Dedifferentiated amniotic fluid mesenchymal stem cell (primary cell): ENCODE results near the gene ALK.
"Not testable (repeated sequence)": the region's sequence is repeated elsewhere in the genome, so short reads cannot be mapped to it uniquely, and the experiment has no call there.

Source experiments
- DNase-seq: peaks from one replicate; pipeline ENCODE4 v3.0.0-alpha.2; 2016; ENCODE audit errors: extremely low spot score

Gene ALK

GRCh38 chr2:29247336-29247914, 674.0 kb downstream of the ALK start:
- no peak for DNase-seq

GRCh38 chr2:29246383-29247300, 674.7 kb downstream of the ALK start:
- no peak for DNase-seq

GRCh38 chr2:29245742-29246382, 675.5 kb downstream of the ALK start:
- no peak for DNase-seq

GRCh38 chr2:29245035-29245741, 676.2 kb downstream of the ALK start:
- DNase-seq = not testable (repeated sequence)

- no peak for DNase-seq
These were observed 678.6 kb downstream of the ALK start for GRCh38 chr2:29242621-29243375.

GRCh38 chr2:29241955-29242565, 679.3 kb downstream of the ALK start:
- DNase-seq = no peak

GRCh38 chr2:29241341-29241740, 680.0 kb downstream of the ALK start:
- DNase-seq = no peak

GRCh38 chr2:29240601-29241000, 680.8 kb downstream of the ALK start:
- DNase-seq = no peak

GRCh38 chr2:29239209-29239960, 682.0 kb downstream of the ALK start:
- no peak for DNase-seq

GRCh38 chr2:29238497-29238896, 682.9 kb downstream of the ALK start:
- no peak for DNase-seq

GRCh38 chr2:29236074-29236473, 685.3 kb downstream of the ALK start:
- no peak for DNase-seq

- no peak for DNase-seq
These were observed 686.0 kb downstream of the ALK start for GRCh38 chr2:29235411-29235810.

- no peak for DNase-seq
These were observed 688.0 kb downstream of the ALK start for GRCh38 chr2:29233428-29233827.

GRCh38 chr2:29232041-29232440, 689.3 kb downstream of the ALK start:
- no peak for DNase-seq

- no peak for DNase-seq
These were observed 691.7 kb downstream of the ALK start for GRCh38 chr2:29229640-29230039.

GRCh38 chr2:29228947-29229346, 692.4 kb downstream of the ALK start:
- DNase-seq = no peak

GRCh38 chr2:29227935-29228675, 693.3 kb downstream of the ALK start:
- DNase-seq = no peak

GRCh38 chr2:29226808-29227207, 694.6 kb downstream of the ALK start:
- no peak for DNase-seq

GRCh38 chr2:29226375-29226774, 695.0 kb downstream of the ALK start:
- no peak for DNase-seq

- no peak for DNase-seq
These were observed 695.6 kb downstream of the ALK start for GRCh38 chr2:29225814-29226213.
